Placental pericyte (primary cell): ENCODE results near the gene CALCOCO2. TPM values are rescaled to one million over a fixed set of nuclear protein-coding genes. Genes with fewer than 3 reads are reported as not detected.

Source experiments
- small RNA-seq: library from RNA; depleted of rRNA; stranded (forward); fragments of <200 nt; gene quantifications from one replicate; pipeline ENCODE3, GENCODE V24; 2012; ENCODE audit warnings: low replicate concordance
- total RNA-seq: library from RNA; depleted of rRNA; stranded (reverse); fragments of >200 nt; gene quantifications from 2 replicates; pipeline ENCODE4 v1.2.3, GENCODE V29; 2012

The CALCOCO2 gene
- total RNA-seq = 61.6 and 108 TPM in 2 replicates

GRCh38 chr17:48830840-48831548, at the start of gene CALCOCO2:
Gene CALCOCO2 (plus strand): TSS chr17:48831035. CDS start chr17:48841708, 10,673 bp downstream.

GRCh38 chr17:48816774-48817590, 13.9 kb upstream of the CALCOCO2 start, which contains the start of gene TTLL6:
Gene TTLL6 (minus strand): TSS chr17:48817229. CDS start chr17:48817072, 157 bp downstream.

GRCh38 chr17:48908047-48908843, 77.4 kb downstream of the CALCOCO2 start, which contains the start of gene UBE2Z:
Gene UBE2Z (plus strand): TSS chr17:48908407. CDS start chr17:48908504, 97 bp downstream.

Small RNAs within 50 kb of the gene (small RNA-seq; reads per million reads assigned to genes)
- gene AC068531.1 = not detected
- gene RF00263 = not detected

Other genes with a start within 250 kb of the CALCOCO2 start
- 0.22 and 1.6 TPM in 2 replicates for gene HOXB3, start 240.8 kb upstream of the CALCOCO2 start, total RNA-seq
- under 0.01 TPM in 1 of 2 replicates, not detected in the other for gene HOXB5, start 237.3 kb upstream of the CALCOCO2 start, total RNA-seq
- under 0.01 and 0.29 TPM in 2 replicates for gene HOXB6, start 226.0 kb upstream of the CALCOCO2 start, total RNA-seq
- 0.66 and 1.1 TPM in 2 replicates for gene HOXB7, start 220.0 kb upstream of the CALCOCO2 start, total RNA-seq
- gene HOXB8, start 215.7 kb upstream of the CALCOCO2 start, total RNA-seq = not detected in 2 replicates
- gene HOXB9, start 204.7 kb upstream of the CALCOCO2 start, total RNA-seq = 0.22 TPM in 1 of 2 replicates, not detected in the other
- gene PRAC1, start 108.5 kb upstream of the CALCOCO2 start, total RNA-seq = not detected in 2 replicates
- gene PRAC2, start 107.8 kb upstream of the CALCOCO2 start, total RNA-seq = 0.66 TPM in 1 of 2 replicates, not detected in the other
- gene HOXB13, start 102.3 kb upstream of the CALCOCO2 start, total RNA-seq = 1.6 and 1.8 TPM in 2 replicates
- under 0.01 and 0.44 TPM in 2 replicates for gene TTLL6, start 13.8 kb upstream of the CALCOCO2 start, total RNA-seq
- 24.5 and 101 TPM in 2 replicates for gene ATP5MC1, start 61.8 kb downstream of the CALCOCO2 start, total RNA-seq
- 107 and 154 TPM in 2 replicates for gene UBE2Z, start 77.4 kb downstream of the CALCOCO2 start, total RNA-seq
- gene SNF8, start 113.8 kb downstream of the CALCOCO2 start, total RNA-seq = 101 and 107 TPM in 2 replicates
- gene GIP, start 137.6 kb downstream of the CALCOCO2 start, total RNA-seq = not detected in 2 replicates
- 30.6 and 49.0 TPM in 2 replicates for gene IGF2BP1, start 166.3 kb downstream of the CALCOCO2 start, total RNA-seq